IMR-90 (cell line): ENCODE data around the gene MAGEA6. TPM values are rescaled to one million over a fixed set of nuclear protein-coding genes. Genes with fewer than 3 reads are reported as not detected.

Source experiments
- ATAC-seq: fragments of 200-7000 bp; cut with Tn5 transposase; 2 replicates; pipeline ENCODE4 v1.9.1; 2020; ENCODE audit warnings: low read depth, mild to moderate bottlenecking, moderate library complexity
- BruUV-seq: library from RNA; stranded (reverse); fragments of 400-500 nt; replicated peaks from 2 replicates; lab custom pipeline; 2021; lab: Mats Ljungman, UMichigan
- CTCF ChIA-PET: fragments of 300-600 bp; formaldehyde crosslinking; extraction: SDS; loops from one replicate; lab custom pipeline; 2021; ENCODE audit warnings: antibody characterized with exemption; lab: Yijun Ruan, JAX
- POLR2A ChIA-PET: fragments of 300-600 bp; sonication (Branson Sonifier 250); formaldehyde crosslinking; loops from one replicate; lab custom pipeline; 2022; ENCODE audit warnings: antibody characterized with exemption; ENCODE audit not compliant: unreplicated experiment; lab: Charles Lee
- DNase-seq: peaks from one replicate; pipeline ENCODE4 v3.0.0; 2013
- H2AFZ ChIP-seq: replicated peaks from 2 replicates; pipeline ENCODE3; 2013; ENCODE audit warnings: low read length, mild to moderate bottlenecking; ENCODE audit not compliant: poor library complexity
- H2AK5ac ChIP-seq: 2 replicates; pipeline ENCODE4 v1.6.1; 2013; ENCODE audit warnings: low read depth, low read length, inconsistent platforms
- H2AK9ac ChIP-seq: replicated peaks from 2 replicates; pipeline ENCODE3; 2013; ENCODE audit warnings: mild to moderate bottlenecking, low read depth, low read length, moderate library complexity; ENCODE audit not compliant: poor library complexity
- H2BK120ac ChIP-seq: 2 replicates; pipeline ENCODE4 v1.6.1; 2013; ENCODE audit warnings: low read depth, low read length, inconsistent platforms
- H2BK15ac ChIP-seq: 3 replicates; pipeline ENCODE4 v1.6.1; 2013; ENCODE audit warnings: low read depth, low read length, inconsistent platforms
- H2BK20ac ChIP-seq: 2 replicates; pipeline ENCODE4 v1.6.1; 2013; ENCODE audit warnings: low read depth, mild to moderate bottlenecking, inconsistent platforms, low read length, moderate library complexity
- H2BK5ac ChIP-seq: 2 replicates; pipeline ENCODE4 v1.6.1; 2013; ENCODE audit warnings: mild to moderate bottlenecking, low read depth, low read length, inconsistent platforms; ENCODE audit not compliant: poor library complexity, severe bottlenecking
- H3K14ac ChIP-seq: replicated peaks from 2 replicates; pipeline ENCODE4 v1.6.1; 2013; ENCODE audit warnings: low read depth, low read length, inconsistent platforms
- H3K18ac ChIP-seq: 2 replicates; pipeline ENCODE4 v1.6.1; 2013; ENCODE audit warnings: low read depth, low read length, control low read depth
- H3K23ac ChIP-seq: 2 replicates; pipeline ENCODE4 v1.6.1; 2013; ENCODE audit warnings: low read depth, low read length, inconsistent platforms
- H3K27ac ChIP-seq: 2 replicates; pipeline ENCODE4 v1.5.1; 2013; ENCODE audit warnings: mild to moderate bottlenecking, control low read depth, low read length; ENCODE audit not compliant: insufficient read depth
- H3K27me3 ChIP-seq: 2 replicates; pipeline ENCODE4 v1.6.1; 2013; ENCODE audit warnings: low read length; ENCODE audit not compliant: control insufficient read depth, insufficient read depth
- H3K36me3 ChIP-seq: 2 replicates; pipeline ENCODE4 v1.6.1; 2013; ENCODE audit warnings: low read length, mixed read lengths; ENCODE audit not compliant: control insufficient read depth, insufficient read depth
- H3K4ac ChIP-seq: 2 replicates; pipeline ENCODE4 v1.6.1; 2013; ENCODE audit warnings: low read depth, low read length, inconsistent platforms
- H3K4me1 ChIP-seq: 2 replicates; pipeline ENCODE4 v1.6.1; 2013; ENCODE audit warnings: low read length, mixed read lengths; ENCODE audit not compliant: control insufficient read depth, insufficient read depth
- H3K4me2 ChIP-seq: 2 replicates; pipeline ENCODE4 v1.6.1; 2013; ENCODE audit warnings: low read depth, mild to moderate bottlenecking, control low read depth, low read length, moderate library complexity
- H3K4me3 ChIP-seq: 2 replicates; pipeline ENCODE4 v1.5.1; 2013; ENCODE audit warnings: low read depth, mild to moderate bottlenecking, control low read depth, low read length, moderate library complexity; ENCODE audit not compliant: insufficient read depth
- H3K56ac ChIP-seq: 2 replicates; pipeline ENCODE4 v1.6.1; 2013; ENCODE audit warnings: low read length, inconsistent platforms; ENCODE audit not compliant: insufficient read depth; ENCODE audit errors: extremely low read depth
- H3K79me1 ChIP-seq, 2 experiments: 2 replicates each; pipeline ENCODE4 v1.6.1; 2013; ENCODE audit warnings: low read length in 2 of 2, inconsistent platforms in 1 of 2, low read depth in 1 of 2
- H3K9ac ChIP-seq: 2 replicates; pipeline ENCODE4 v1.6.1; 2013; ENCODE audit warnings: low read depth, low read length, control low read depth
- H3K9me1 ChIP-seq: 2 replicates; pipeline ENCODE4 v1.6.1; 2013; ENCODE audit warnings: low read length, inconsistent platforms; ENCODE audit not compliant: insufficient read depth
- H3K9me3 ChIP-seq: 2 replicates; pipeline ENCODE4 v1.6.1; 2013; ENCODE audit warnings: low read length; ENCODE audit not compliant: control insufficient read depth, insufficient read depth
- H4K20me1 ChIP-seq: 2 replicates; pipeline ENCODE4 v1.6.1; 2013; ENCODE audit warnings: low read length, inconsistent platforms; ENCODE audit not compliant: insufficient read depth
- H4K5ac ChIP-seq: 2 replicates; pipeline ENCODE4 v1.6.1; 2013; ENCODE audit warnings: mild to moderate bottlenecking, low read depth, low read length, control low read depth
- H4K8ac ChIP-seq, 2 experiments: 2 replicates each; pipeline ENCODE4 v1.6.1; 2013; ENCODE audit warnings: low read depth in 2 of 2, low read length in 2 of 2, control low read depth in 1 of 2, inconsistent platforms in 1 of 2
- H4K91ac ChIP-seq: 2 replicates; pipeline ENCODE4 v1.6.1; 2013; ENCODE audit warnings: low read depth, low read length, inconsistent platforms; ENCODE audit not compliant: insufficient read depth
- BHLHE40 ChIP-seq: fragments of 150-350 bp; IDR thresholded peaks from 2 replicates; pipeline ENCODE4 v1.6.1; 2016; ENCODE audit warnings: mild to moderate bottlenecking, low read depth, low read length
- CEBPB ChIP-seq: IDR thresholded peaks from 2 replicates; pipeline ENCODE4 v1.6.1; 2012; ENCODE audit warnings: low read depth, low read length, improper control_type of control experiment
- CHD1 ChIP-seq: IDR thresholded peaks from 2 replicates; pipeline ENCODE4 v1.6.1; 2012; ENCODE audit warnings: low read depth, low read length, improper control_type of control experiment
- CTCF ChIP-seq: conservative IDR thresholded peaks from 2 replicates; pipeline ENCODE4 v1.5.1; 2012; ENCODE audit warnings: mild to moderate bottlenecking, low read depth, low read length, improper control_type of control experiment
- ELK1 ChIP-seq: fragments of 150-350 bp; IDR thresholded peaks from 2 replicates; pipeline ENCODE4 v1.6.1; 2016; ENCODE audit warnings: low read depth, mild to moderate bottlenecking, low read length, moderate library complexity, borderline replicate concordance
- FOS ChIP-seq: fragments of 150-350 bp; IDR thresholded peaks from 2 replicates; pipeline ENCODE4 v1.6.1; 2016; ENCODE audit warnings: low read depth, low read length
- MAFK ChIP-seq: IDR thresholded peaks from 2 replicates; pipeline ENCODE4 v1.6.1; 2012; ENCODE audit warnings: low read depth, low read length, improper control_type of control experiment
- MAZ ChIP-seq: IDR thresholded peaks from 2 replicates; pipeline ENCODE4 v1.6.1; 2012; ENCODE audit warnings: low read depth, mild to moderate bottlenecking, low read length, improper control_type of control experiment, moderate library complexity, borderline replicate concordance
- MXI1 ChIP-seq: IDR thresholded peaks from 2 replicates; pipeline ENCODE4 v1.6.1; 2012; ENCODE audit warnings: low read depth, mild to moderate bottlenecking, low read length, moderate library complexity, borderline replicate concordance
- NFE2L2 ChIP-seq: fragments of 150-350 bp; IDR thresholded peaks from 2 replicates; pipeline ENCODE4 v1.6.1; 2016; ENCODE audit warnings: low read depth, mild to moderate bottlenecking, low read length
- POLR2A ChIP-seq: IDR thresholded peaks from 2 replicates; pipeline ENCODE4 v1.6.1; 2012; ENCODE audit warnings: mild to moderate bottlenecking, low read depth, low read length
- RAD21 ChIP-seq: IDR thresholded peaks from 2 replicates; pipeline ENCODE4 v1.6.1; 2012; ENCODE audit warnings: low read length, improper control_type of control experiment
- RCOR1 ChIP-seq: IDR thresholded peaks from 2 replicates; pipeline ENCODE4 v1.6.1; 2012; ENCODE audit warnings: mild to moderate bottlenecking, low read length, improper control_type of control experiment; ENCODE audit not compliant: insufficient replicate concordance
- RFX5 ChIP-seq: IDR thresholded peaks from 2 replicates; pipeline ENCODE4 v1.8.0; 2012; ENCODE audit warnings: low read depth, mild to moderate bottlenecking, low read length, moderate library complexity
- SMC3 ChIP-seq: fragments of 150-350 bp; IDR thresholded peaks from 2 replicates; pipeline ENCODE4 v1.6.1; 2016; ENCODE audit warnings: low read depth, mild to moderate bottlenecking, antibody characterized with exemption, low read length, moderate library complexity
- USF2 ChIP-seq: fragments of 150-350 bp; IDR thresholded peaks from 2 replicates; pipeline ENCODE4 v1.6.1; 2017; ENCODE audit warnings: mild to moderate bottlenecking, antibody characterized with exemption, low read length, low read depth
- WGBS, 2 experiments: methylation state at CpG; one replicate each; pipeline versions ENCODE4 v1.1.5 to v1.1.7; 2013; ENCODE audit warnings: missing lambda C conversion rate in 2 of 2; ENCODE audit not compliant: insufficient read length in 1 of 2; ENCODE audit errors: extremely low coverage in 2 of 2; 5-methylcytosine and 5-hydroxymethylcytosine counted together
- dilution Hi-C: fragments of 300-500 bp; cut with HindIII; formaldehyde crosslinking; loops from one replicate; pipeline ENCODE4 v1.14.3; 2018; ENCODE audit warnings: low sequenced_read_pairs; ENCODE audit not compliant: unreplicated experiment
- in situ Hi-C: fragments of 300-500 bp; cut with MboI; formaldehyde crosslinking; loops from 3 replicates; pipeline ENCODE4 v1.14.3; 2019; ENCODE audit warnings: low sequenced_read_pairs, inconsistent platforms, mixed read lengths
- intact Hi-C: fragments of 100-400 bp; cut with micrococcal nuclease; formaldehyde crosslinking; loops from 2 replicates; pipeline ENCODE4 v1.10.0; 2022
- polyA plus RNA-seq, 3 experiments: library from polyadenylated mRNA; depleted of rRNA; stranded (reverse); fragments of >200 nt; gene quantifications; 2 replicates each; pipeline ENCODE4 v1.2.3, GENCODE V29; 2012; ENCODE audit warnings: low replicate concordance in 1 of 3
- total RNA-seq: library from RNA; depleted of rRNA; stranded (reverse); fragments of >200 nt; gene quantifications from 2 replicates; pipeline ENCODE4 v1.2.3, GENCODE V29; 2012

MAGEA6 gene
- total and polyA plus RNA-seq, 2 of the 4 experiments (the other 2 are of a cell fraction) = not detected

- Histone ChIP-seq H3K18ac (no peak overlapping the region), H2AK5ac (no peak overlapping the region), H2BK5ac (no peak overlapping the region), H3K79me1 (no peaks in the 10 kb centered on the region), H4K5ac (no peak overlapping the region), H2BK120ac (no peak overlapping the region), H4K8ac (no peak overlapping the region), H3K9me1 (no peaks in the 10 kb centered on the region), H3K56ac (no peak overlapping the region), H3K4ac (no peak overlapping the region), H3K27me3 (no peaks in the 10 kb centered on the region), H4K20me1 (no peaks in the 10 kb centered on the region), H3K36me3 (no peaks in the 10 kb centered on the region), H2BK20ac (no peak overlapping the region), H3K9ac (no peak overlapping the region), H3K27ac (no peak overlapping the region), H3K23ac (no peak overlapping the region), H2BK15ac (no peak overlapping the region), H2AFZ (no peak overlapping the region), H3K14ac (no peak overlapping the region), H3K4me3 (no peak overlapping the region), H3K4me1 (no peaks in the 10 kb centered on the region), H3K4me2 (no peak overlapping the region), H3K9me3 (no peaks in the 10 kb centered on the region), H2AK9ac (no peak overlapping the region), H4K91ac (no peak overlapping the region)
- BruUV-seq = no TSS peak
- no CpG with 5 or more reads among the region's 7 CpGs for WGBS, 2 experiments
- ChIA-PET CTCF (no interaction called here), POLR2A (no interaction called here)
- in situ Hi-C loops (no loop called here), dilution Hi-C loops (no loop called here), intact Hi-C loops (no loop called here)
- ATAC-seq = no peak
- TF ChIP-seq MAFK (no peak), MXI1 (no peak), MAZ (no peak), NFE2L2 (no peak), RCOR1 (no peak), USF2 (no peak), POLR2A (no peak), RAD21 (no peak), CEBPB (no peak), ELK1 (no peak), CTCF (no peak), FOS (no peak), RFX5 (no peak), CHD1 (no peak), SMC3 (no peak), BHLHE40 (no peak)
- no peak for DNase-seq
These were observed 44.1 kb downstream of the MAGEA6 start for GRCh38 chrX:152725409-152725808.
